Cardiac fibroblast (primary cell): ENCODE results near the gene PSMA6.

ENCODE experiments used
- DNase-seq, 2 donors: peaks; one replicate each; pipeline versions ENCODE4 v3.0.0 to v3.0.0-alpha.2; 2010; ENCODE audit warnings: low read depth in 2 of 2
- H3K4me3 ChIP-seq, 2 donors: replicated peaks in 1 of 2; 1 replicate in 1 of 2; 2 replicates in 1 of 2; pipeline ENCODE4 v1.5.1; 2011; ENCODE audit warnings: low read depth in 2 of 2, low read length in 2 of 2, mild to moderate bottlenecking in 2 of 2, moderate library complexity in 1 of 2
- CTCF ChIP-seq: IDR thresholded peaks from one replicate; pipeline ENCODE4 v1.5.1; 2011; ENCODE audit warnings: low read depth, mild to moderate bottlenecking, low read length, inconsistent platforms

PSMA6 gene

GRCh38 chr14:35281341-35281740 is 10.8 kb upstream of the PSMA6 start:
- no peak for TF ChIP-seq CTCF
- DNase-seq, result no peak

GRCh38 chr14:35284506-35284905 is 7.7 kb upstream of the PSMA6 start:
- no peak for DNase-seq
- TF ChIP-seq CTCF, result no peak
- no peak overlapping the region for H3K4me3 ChIP-seq

More at GRCh38 chr14:35281341-35281740, 10.8 kb upstream of the PSMA6 start:
- H3K4me3 ChIP-seq, result no peak overlapping the region

- TF ChIP-seq CTCF, result no peak
- peak in 1 of 2 donors; percentile 39 for DNase-seq
- no peak overlapping the region for H3K4me3 ChIP-seq
These were observed 6.8 kb upstream of the PSMA6 start for GRCh38 chr14:35285168-35286002.

GRCh38 chr14:35286003-35286600 is 6.1 kb upstream of the PSMA6 start:
- no peak for DNase-seq
- no peak overlapping the region for H3K4me3 ChIP-seq
- TF ChIP-seq CTCF, result no peak

GRCh38 chr14:35286707-35287106 is 5.5 kb upstream of the PSMA6 start:
- DNase-seq, result no peak
- TF ChIP-seq CTCF, result no peak
- H3K4me3 ChIP-seq, result no peak overlapping the region

- peak; percentile 63 to 79 for DNase-seq
- TF ChIP-seq CTCF, result no peak
- no peak overlapping the region for H3K4me3 ChIP-seq
These were observed 4.7 kb upstream of the PSMA6 start for GRCh38 chr14:35287431-35288013.
